DLD1 (cell line): Measurements from ENCODE around the gene XAGE5.
"Not testable (repeated sequence)": the region's sequence is repeated elsewhere in the genome, so short reads cannot be mapped to it uniquely, and the experiment has no call there.

Experiments used
- in situ Hi-C: cut with HindIII; loops from 2 replicates; pipeline ENCODE4 v1.10.0; 2017; ENCODE audit warnings: low sequenced_read_pairs

The XAGE5 gene

GRCh38 chrX:52811065-52811625 is at the start of gene XAGE5:
TSS of gene XAGE5 (plus strand) at chrX:52811287. CDS start at chrX:52812567, 1,280 bp downstream.
- in situ Hi-C loops: no loop called here

- in situ Hi-C loops: not testable (repeated sequence)
Observed at GRCh38 chrX:52765983-52766382, 45.1 kb upstream of the XAGE5 start.

GRCh38 chrX:52773504-52773903 is 37.6 kb upstream of the XAGE5 start:
- in situ Hi-C loops: not testable (repeated sequence)

GRCh38 chrX:52797327-52797726 is 13.8 kb upstream of the XAGE5 start, which contains the start of gene SPANXN5:
TSS of gene SPANXN5 (minus strand) at chrX:52797427. CDS start at chrX:52797348, 79 bp downstream.
- in situ Hi-C loops: not testable (repeated sequence)

GRCh38 chrX:52804876-52805275 is 6.2 kb upstream of the XAGE5 start:
- in situ Hi-C loops: not testable (repeated sequence)

GRCh38 chrX:52819788-52820187 is 8.7 kb downstream of the XAGE5 start:
- in situ Hi-C loops: no loop called here

GRCh38 chrX:52821079-52821760 is 10.1 kb downstream of the XAGE5 start:
- in situ Hi-C loops: no loop called here

GRCh38 chrX:52824608-52825007 is 13.5 kb downstream of the XAGE5 start:
- in situ Hi-C loops: no loop called here

- in situ Hi-C loops: no loop called here
Observed at GRCh38 chrX:52830551-52830950, 19.5 kb downstream of the XAGE5 start.

GRCh38 chrX:52839137-52839536 is 28.1 kb downstream of the XAGE5 start:
- in situ Hi-C loops: no loop called here

GRCh38 chrX:52843619-52844018 is 32.5 kb downstream of the XAGE5 start:
- in situ Hi-C loops: not testable (repeated sequence)

- in situ Hi-C loops: no loop called here
Observed at GRCh38 chrX:52852110-52852860, 41.2 kb downstream of the XAGE5 start.

GRCh38 chrX:52856991-52857525 is 46.0 kb downstream of the XAGE5 start:
- in situ Hi-C loops: not testable (repeated sequence)

GRCh38 chrX:52865343-52865998 is 54.4 kb downstream of the XAGE5 start:
- in situ Hi-C loops: no loop called here
